Esophagus muscularis mucosa (tissue), 4 donors: ENCODE results near the gene TAGLN2.

Experiments
- CTCF ChIP-seq, 3 experiments: fragments of 200-600 bp in 2 of 3; fragments of 450-650 bp in 1 of 3; sonication (generic) in 2 of 3; IDR thresholded peaks; one replicate each; pipeline ENCODE4 v1.5.1; 2017 to 2019; ENCODE audit warnings: antibody characterized with exemption in 3 of 3, mild to moderate bottlenecking in 2 of 3, moderate library complexity in 1 of 3
- EP300 ChIP-seq: sonication (generic); formaldehyde crosslinking; IDR thresholded peaks from one replicate; pipeline ENCODE4 v1.6.1; 2017; ENCODE audit warnings: antibody characterized with exemption
- POLR2A ChIP-seq: fragments of 450-650 bp; IDR thresholded peaks from one replicate; pipeline ENCODE4 v1.6.1; 2017; ENCODE audit warnings: antibody characterized with exemption, moderate library complexity, mild to moderate bottlenecking, low read depth
- POLR2AphosphoS5 ChIP-seq, 2 donors: sonication (generic); formaldehyde crosslinking; IDR thresholded peaks; one replicate each; pipeline ENCODE4 v1.6.1; 2017; ENCODE audit warnings: antibody characterized with exemption in 2 of 2

- no peak for TF ChIP-seq CTCF (IDR thresholded peaks at IDR 0.05)
- no peak for TF ChIP-seq EP300
- TF ChIP-seq POLR2AphosphoS5 (IDR thresholded peaks at IDR 0.05): no peak
- TF ChIP-seq POLR2A: no peak
Measured at GRCh38 chr1:159974350-159974965, 49.2 kb upstream of the TAGLN2 start.
